HG03342 (cell line): ENCODE data around the gene EIF4E2.

Experiments
- ATAC-seq: cut with Tn5 transposase; IDR thresholded peaks from one replicate; pipeline ENCODE4 v1.9.1; 2021; ENCODE audit warnings: mild to moderate bottlenecking, moderate library complexity; ENCODE audit not compliant: unreplicated experiment

The EIF4E2 gene

DNA sequence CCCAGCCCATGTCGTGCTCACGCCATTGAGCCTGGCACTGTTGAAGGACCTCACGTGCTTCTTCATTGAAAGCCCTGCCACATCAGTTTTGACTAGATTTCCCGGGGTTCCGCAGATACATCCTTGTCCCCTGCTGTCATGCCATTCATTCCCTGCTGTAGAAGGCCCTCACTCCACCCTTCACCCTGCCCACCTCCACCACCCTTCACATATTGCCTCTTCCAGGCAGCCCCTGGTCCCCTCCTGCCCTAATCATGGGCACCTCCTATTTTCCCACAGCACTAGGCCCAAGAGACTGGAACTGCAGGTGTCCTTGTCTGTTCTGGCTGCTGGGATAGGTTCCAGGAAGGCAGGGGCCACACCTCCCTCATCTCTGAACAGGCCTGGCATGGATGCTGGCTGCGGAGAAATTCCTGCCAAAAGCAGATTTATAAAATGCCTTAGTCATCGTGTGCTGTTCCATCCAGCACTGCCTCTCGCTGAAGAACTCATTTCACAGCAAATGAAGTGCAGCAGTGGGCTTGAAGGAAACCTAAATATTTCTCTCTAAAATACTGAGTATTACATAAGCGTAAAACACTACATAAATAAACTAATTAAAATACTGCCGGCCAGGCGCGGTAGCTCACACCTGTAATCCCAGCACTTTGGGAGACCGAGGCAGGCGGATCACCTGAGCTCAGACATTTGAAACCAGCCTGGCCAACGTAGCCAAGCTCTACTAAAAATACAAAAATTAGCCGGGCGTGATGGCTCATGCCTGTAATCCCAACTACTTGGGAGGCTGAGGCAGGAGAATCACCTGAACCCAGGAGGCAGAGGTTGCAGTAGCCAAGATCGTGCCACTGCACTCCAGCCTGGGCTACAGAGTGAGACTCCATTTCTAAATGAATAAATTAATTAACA is 38.4 kb downstream of the EIF4E2 start:
- ATAC-seq, result no peak

DNA sequence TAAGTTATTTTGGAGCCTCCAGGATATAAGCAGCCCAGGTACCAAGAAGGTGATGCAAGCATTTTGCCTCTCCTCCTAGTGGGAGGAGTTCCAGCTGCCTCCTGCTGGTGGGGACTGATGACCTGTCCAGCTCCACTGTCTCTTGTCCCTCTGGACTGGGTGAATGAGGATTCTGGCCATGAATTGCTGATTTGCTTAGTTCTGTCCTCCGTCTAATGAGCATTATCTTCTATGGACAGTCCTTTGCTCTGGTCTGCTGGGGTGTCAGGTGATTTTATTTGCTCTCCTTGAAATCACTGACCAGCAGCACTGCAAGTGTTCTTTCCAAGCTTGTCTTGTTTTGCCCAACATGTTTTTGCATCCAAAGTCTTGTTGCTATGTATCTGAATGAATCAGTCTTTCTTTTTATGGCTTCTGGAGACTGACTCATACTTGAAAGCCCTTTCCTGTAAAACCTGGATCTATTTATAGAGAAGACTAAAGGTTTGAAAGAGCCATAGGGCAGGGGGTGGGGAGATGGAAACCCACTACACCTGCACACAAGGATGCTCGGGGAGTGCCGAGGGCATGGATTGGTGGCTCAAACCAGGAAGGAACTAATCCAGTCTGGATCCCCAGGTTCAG is 42.4 kb downstream of the EIF4E2 start:
- ATAC-seq, result no peak

DNA sequence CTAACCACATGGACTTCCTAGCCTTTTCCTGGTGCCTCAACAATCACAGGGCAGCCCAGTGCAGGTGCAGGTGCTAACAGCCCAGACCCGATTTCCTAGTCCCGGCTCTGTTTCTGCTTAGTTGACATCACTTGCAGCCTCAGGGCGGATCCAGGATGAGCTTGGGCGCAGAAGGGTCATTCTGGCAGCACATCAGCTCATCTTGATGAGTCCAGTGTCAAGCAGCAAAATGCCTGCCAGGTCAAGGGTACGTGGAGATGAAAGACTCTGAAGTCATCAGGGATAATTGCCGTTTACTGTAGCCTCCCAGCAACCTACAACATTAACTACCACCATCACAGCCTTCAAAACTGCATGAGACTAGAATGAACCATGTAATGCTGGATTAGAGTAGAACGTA is 43.5 kb downstream of the EIF4E2 start:
- ATAC-seq, result no peak

DNA sequence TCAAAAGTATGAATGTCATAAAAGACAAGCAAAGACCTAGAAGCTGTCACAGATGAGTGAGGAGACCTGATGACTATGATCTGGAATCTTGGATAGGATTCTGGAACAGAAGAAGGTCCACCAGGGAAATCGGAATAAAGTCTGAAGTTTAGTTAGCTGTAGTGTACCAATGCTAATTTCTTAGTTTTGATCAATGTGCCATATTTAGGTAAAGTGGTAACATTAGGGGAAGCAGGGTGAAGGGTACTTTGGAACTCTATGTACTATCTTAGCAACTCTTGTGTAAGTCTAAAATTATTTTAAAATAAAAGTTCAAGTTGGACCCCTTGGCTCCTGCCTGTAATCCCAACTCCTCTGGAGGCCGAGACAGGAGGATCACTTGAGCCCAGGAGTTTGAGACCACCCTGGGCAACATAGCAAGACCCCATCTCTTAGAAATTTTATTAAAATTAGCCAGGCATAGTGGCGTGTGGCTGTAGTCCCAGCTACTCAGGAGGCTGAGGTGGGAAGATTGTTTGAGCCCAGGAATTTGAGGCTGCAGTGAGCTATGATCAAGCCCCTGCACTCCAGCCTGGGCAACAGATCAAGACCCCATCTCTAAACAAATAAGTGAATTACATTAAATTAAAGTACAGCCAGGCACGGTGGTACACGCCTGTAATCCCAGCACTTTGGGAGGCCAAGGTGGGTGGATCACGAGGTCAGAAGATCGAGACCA is 47.0 kb downstream of the EIF4E2 start:
- ATAC-seq, result no peak

DNA sequence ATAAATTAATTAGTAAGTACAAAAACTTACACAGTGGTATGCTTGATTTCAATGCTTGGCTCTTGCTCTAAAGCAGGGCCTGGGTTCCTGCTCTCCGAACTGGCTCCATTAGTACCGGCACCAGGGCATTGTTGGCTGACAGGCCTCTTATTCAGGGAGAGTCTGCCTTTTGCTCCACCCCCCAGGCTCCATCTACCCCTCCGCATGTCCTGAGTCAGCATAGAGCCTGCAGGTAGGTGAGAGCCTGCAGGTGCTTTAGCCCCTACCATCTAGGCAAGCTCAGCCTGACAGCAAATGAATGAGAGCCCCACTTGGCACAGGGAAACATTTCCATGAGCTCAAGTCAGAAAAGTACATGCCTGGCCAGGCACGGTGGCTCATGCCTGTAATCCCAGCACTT is 47.8 kb downstream of the EIF4E2 start:
- ATAC-seq, result no peak

DNA sequence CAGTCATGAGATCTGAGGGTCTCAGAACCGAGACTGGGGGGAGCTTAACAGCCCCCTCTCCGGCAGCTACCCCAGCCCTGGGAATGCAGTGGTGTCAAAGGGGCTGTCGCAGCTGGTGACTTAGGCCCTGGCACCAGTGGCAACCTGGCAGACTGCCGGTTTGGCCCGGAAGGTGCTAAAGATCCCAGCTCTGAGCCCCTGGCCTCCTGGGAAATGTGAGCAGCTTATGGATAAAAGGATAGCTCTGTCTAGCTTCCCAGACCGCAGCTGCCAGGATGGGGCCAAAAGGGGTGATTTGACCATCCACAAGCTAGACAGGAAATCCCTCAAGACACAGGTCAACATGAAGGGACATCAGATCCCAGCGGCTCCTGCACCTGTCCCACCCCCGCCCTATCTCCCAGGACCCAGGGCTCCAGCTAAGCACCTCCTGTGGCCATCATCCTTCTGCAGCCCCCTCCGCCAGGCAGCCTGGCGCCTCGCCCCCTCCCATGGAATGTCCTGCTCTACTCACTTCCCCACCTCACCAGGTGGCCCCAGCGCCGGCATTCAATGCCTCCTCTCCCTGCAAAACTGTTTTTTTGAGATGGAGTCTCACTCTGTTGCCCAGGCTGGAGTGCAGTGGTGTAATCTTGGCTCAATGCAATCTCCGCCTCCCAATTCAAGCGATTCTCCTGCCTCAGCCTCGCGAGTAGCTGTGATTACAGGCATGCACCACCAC is 49.7 kb downstream of the EIF4E2 start:
- no peak for ATAC-seq

DNA sequence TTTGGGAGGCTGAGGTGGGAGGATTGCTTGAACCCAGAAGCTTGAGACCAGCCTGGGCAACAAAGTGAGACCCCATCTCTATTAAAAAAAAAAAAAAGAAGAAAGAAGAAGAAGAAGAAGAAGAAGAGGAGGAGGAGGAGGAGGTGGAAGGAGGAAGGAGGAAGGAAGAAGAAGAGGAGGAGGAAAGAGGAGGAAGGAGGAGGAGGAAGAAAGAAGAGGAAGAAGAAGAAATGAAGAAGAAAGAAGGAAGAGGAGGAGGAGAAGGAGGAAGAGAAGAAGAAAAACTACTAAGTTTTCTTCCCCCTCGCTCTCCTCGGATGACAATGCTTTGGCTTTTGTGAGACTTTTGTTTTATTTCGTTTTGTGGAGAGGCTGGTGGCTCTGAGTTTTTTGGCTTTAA is 52.8 kb downstream of the EIF4E2 start:
- no peak for ATAC-seq

DNA sequence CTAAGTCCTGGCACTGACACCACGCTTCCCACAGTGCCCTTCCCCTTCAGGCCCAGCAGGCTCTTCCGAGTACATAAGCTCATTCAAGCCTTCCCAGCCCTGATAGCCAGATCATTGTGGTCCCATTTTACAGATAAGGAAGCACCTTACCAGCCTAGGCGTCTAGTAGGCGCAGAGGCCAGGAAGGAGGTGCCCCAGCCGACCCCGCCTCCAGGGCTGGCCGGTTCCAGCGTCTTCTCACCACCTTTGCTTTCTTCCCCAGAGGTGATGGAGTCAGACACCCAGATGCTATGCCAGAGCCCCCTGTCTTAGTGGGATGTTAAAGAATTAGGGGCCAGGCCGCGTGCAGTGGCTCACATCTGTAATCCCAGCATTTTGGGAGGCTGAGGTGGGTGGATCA is 54.0 kb downstream of the EIF4E2 start:
- ATAC-seq, result no peak

DNA sequence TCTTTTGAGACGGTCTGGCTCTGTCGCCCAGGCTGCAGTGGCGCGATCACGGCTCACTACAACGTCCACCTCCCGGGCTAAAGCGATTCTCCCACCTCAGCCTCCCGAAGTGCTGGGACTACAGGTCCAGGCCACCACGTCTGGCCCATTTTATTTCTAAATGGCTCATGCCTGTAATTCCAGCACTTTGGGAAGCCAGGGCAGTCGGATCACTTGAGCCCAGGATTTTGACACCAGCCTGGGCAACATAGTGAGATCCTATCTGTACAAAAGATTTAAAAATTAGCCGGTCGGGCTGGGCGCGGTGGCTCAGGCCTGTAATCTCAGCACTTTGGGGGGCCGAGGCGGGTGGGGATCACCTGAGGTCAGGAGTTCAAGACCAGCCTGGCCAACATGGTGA is 56.5 kb downstream of the EIF4E2 start:
- ATAC-seq, result no peak

DNA sequence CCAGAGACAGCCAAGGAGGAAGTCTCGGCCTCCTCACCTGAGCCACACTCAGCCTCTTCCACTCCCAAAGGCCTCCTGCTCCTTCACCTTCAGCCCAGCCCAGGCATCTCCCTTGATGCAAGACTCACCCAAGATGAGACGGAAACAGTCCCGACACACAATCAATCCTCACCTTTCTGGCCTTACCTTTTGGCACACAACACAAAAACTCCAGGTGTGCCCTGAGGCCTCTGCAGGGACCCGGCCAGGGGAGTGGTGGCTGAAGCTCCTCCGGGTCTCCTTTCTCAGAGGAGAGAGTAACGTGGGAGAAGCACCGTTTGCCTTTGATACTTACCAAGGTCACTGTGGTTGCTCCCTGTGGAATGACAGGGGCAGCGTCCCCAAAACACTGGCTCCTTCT is 59.1 kb downstream of the EIF4E2 start:
- ATAC-seq, result no peak

DNA sequence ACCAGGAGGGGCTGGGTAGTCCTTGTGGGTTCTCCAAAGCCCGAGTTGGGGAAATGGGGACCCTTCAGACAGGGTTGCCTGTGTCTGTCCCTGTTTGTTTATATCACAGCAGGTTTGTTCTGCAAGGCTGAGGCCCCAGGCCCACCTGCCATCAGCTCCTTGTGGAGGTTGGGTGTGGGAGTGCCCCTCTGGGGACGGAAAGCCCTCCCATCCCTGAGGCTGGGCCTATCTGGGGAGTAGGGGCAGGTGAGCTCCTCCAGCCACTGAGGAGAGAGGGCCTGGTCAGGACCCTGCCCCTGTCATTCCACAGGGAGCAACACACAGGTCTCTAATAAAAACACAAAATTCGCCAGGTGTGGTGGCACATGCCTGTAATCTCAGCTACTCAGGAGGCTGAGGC is 59.6 kb downstream of the EIF4E2 start:
- ATAC-seq, result no peak

DNA sequence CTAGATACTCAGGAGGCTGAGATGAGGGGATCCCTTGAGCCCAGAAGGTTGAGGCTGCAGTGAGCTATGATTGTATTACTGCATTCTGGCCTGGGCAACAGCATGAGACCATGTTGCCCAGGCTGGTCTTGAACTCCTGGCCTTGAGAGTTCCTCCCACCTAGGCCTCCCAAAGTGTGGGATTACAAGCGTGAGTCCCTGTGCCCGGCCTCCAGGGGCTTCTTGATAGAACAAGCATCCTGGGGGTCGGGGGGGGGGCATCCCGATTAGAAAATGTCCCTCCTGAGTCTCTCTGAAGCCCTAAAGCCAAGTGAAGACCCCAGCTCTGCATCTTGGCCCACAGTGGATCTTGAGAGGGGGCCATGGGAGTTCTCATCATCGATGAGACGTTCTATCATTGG is 60.6 kb downstream of the EIF4E2 start:
- no peak for ATAC-seq

DNA sequence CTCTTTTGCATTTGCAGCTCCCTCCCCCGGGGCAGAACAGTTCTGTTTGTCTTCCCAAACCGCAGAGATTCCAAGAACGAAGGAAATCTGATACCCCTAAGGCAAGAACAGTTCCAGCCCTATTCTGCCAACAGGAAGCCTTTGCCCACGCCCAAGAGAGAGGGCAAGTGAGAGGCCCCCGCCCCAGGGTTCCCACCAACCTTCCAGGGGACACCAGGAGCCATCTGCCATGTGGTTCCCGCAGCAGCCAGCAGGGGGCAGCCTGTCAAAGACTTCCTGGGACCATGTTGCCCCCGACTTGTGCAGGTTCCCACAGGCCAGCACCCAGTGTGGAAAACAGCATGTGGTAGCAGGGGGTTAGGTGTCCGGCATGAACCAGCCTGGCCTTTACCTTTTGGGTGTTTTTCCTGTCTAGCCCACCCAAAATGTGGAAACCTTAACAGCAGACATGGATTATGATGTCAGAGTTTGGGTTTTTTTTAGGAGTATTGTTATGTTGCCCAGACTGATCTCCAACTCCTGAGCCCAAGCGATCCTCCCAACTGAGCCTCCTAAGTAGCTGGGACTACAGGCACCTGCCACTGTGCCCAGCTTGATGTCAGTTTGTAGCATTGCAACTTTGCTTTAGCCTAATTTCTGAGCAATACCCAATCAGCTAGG is 61.2 kb downstream of the EIF4E2 start:
- ATAC-seq, result no peak

DNA sequence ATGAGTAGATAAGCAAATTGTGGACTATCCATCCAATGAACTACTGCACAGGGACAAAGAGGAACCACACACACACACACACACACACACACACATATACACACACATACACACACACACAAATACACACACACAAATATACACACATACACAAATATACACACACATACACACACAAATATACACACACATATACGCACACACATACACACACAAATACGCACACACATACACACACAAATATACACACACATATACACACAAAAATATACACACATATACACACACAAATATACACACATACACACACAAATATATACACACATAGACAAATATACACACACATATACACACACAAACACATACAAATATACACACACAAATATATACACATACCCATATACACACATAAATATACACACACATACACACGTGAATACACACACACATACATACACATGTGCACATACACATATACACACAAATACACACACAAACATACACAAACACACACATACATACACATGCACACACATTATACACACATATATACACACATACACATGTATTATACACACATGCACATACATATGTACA is 63.1 kb downstream of the EIF4E2 start:
- no peak for ATAC-seq

DNA sequence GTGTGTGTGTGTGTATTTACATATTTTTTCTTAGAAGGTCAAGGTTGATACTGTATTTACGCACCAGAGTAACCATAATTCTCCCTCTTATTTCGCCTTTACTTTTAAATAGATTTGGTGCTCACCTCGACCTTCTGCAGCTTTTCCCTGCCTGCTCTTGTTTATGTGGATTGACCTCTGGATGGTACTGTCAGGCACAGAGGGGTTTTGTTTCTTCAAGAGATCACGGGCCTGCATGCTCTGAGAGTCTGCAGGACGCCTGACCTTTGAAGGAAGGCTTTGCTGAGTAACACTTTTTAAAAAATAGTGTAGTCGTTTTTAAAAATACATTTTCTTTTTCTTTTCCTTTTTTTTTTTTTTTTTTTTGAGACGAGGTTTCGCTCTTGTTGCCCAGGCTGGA is 64.8 kb downstream of the EIF4E2 start:
- ATAC-seq, result no peak
